Hematopoietic multipotent progenitor cell treated with erythropoietin and hydrocortisone succinate and interleukin-3 and kit ligand, for 6 days (in vitro differentiated cells): ENCODE results near the gene FGA.

Source experiments
- DNase-seq: peaks from one replicate; pipeline ENCODE4 v3.0.0-alpha.2; 2015

FGA gene

GRCh38 chr4:154590329-154591006, at the start of gene FGA:
Gene FGA (minus strand): TSS chr4:154590742. CDS start chr4:154590687, 55 bp downstream.
- DNase-seq = no peak

GRCh38 chr4:154634058-154634457, 43.5 kb upstream of the FGA start:
- no peak for DNase-seq

GRCh38 chr4:154631828-154632227, 41.3 kb upstream of the FGA start:
- DNase-seq = no peak

GRCh38 chr4:154630324-154630723, 39.8 kb upstream of the FGA start:
- no peak for DNase-seq

- DNase-seq = peak; percentile 76
These were observed 36.4 kb upstream of the FGA start for GRCh38 chr4:154626793-154627484.

- DNase-seq = no peak
These were observed 35.4 kb upstream of the FGA start for GRCh38 chr4:154625971-154626370.

GRCh38 chr4:154623995-154624394, 33.5 kb upstream of the FGA start:
- DNase-seq = no peak

- peak; percentile 28 for DNase-seq
These were observed 32.9 kb upstream of the FGA start for GRCh38 chr4:154623436-154623835.

- peak; percentile 79 for DNase-seq
These were observed 32.1 kb upstream of the FGA start for GRCh38 chr4:154622598-154622997.

GRCh38 chr4:154620111-154620510, 29.6 kb upstream of the FGA start:
- no peak for DNase-seq

GRCh38 chr4:154618708-154619315, 28.3 kb upstream of the FGA start:
- DNase-seq = peak; percentile 80

- DNase-seq = no peak
These were observed 27.3 kb upstream of the FGA start for GRCh38 chr4:154617820-154618317.

- no peak for DNase-seq
These were observed 26.2 kb upstream of the FGA start for GRCh38 chr4:154616731-154617130.

- no peak for DNase-seq
These were observed 25.7 kb upstream of the FGA start for GRCh38 chr4:154616287-154616686.

GRCh38 chr4:154615211-154615610, 24.7 kb upstream of the FGA start:
- no peak for DNase-seq

- DNase-seq = no peak
These were observed 23.8 kb upstream of the FGA start for GRCh38 chr4:154614306-154614705.

- DNase-seq = no peak
These were observed 22.2 kb upstream of the FGA start, which contains the start of gene FGG for GRCh38 chr4:154612472-154613414. Gene FGG (minus strand): TSS chr4:154612656. CDS start chr4:154612609, 47 bp downstream.

- DNase-seq = no peak
These were observed 21.3 kb upstream of the FGA start for GRCh38 chr4:154611833-154612232.

GRCh38 chr4:154610582-154610981, 20.0 kb upstream of the FGA start:
- peak; percentile 9 for DNase-seq

- DNase-seq = no peak
These were observed 19.0 kb upstream of the FGA start for GRCh38 chr4:154609532-154609931.

GRCh38 chr4:154608361-154609252, 18.1 kb upstream of the FGA start:
- no peak for DNase-seq
